OCI-LY3 (cell line): ENCODE data around the gene C12orf75.
A peak's percentile ranks its signal among the peaks of the same experiment; 100 is the strongest.

Experiments
- H2AFZ ChIP-seq: fragments of 200-600, 300-600 bp; shearing (Covaris generic); 2 replicates; pipeline ENCODE4 v1.6.0; 2014; ENCODE audit warnings: antibody characterized with exemption, low read depth, low read length
- H3K27ac ChIP-seq: fragments of 200-600, 300-600 bp; sonication (generic); 2 replicates; pipeline ENCODE4 v1.5.1; 2014; ENCODE audit warnings: mild to moderate bottlenecking, low read length, moderate library complexity, mixed read lengths
- H3K27me3 ChIP-seq: fragments of 200-600, 300-600 bp; sonication (generic); 2 replicates; pipeline ENCODE4 v1.6.1; 2014; ENCODE audit warnings: low read depth, low read length, mixed read lengths
- H3K36me3 ChIP-seq: fragments of 200-600, 300-600 bp; sonication (generic); replicated peaks from 2 replicates; pipeline ENCODE3; 2014; ENCODE audit warnings: low read depth, low read length, mixed read lengths
- H3K4me1 ChIP-seq: fragments of 300-600, 200-600 bp; sonication (generic); 2 replicates; pipeline ENCODE4 v1.6.1; 2014; ENCODE audit warnings: low read length, mixed read lengths
- H3K4me2 ChIP-seq: fragments of 200-600, 300-600 bp; sonication (generic); 2 replicates; pipeline ENCODE4 v1.6.1; 2014; ENCODE audit warnings: low read length, mixed read lengths
- H3K4me3 ChIP-seq: fragments of 300-600, 200-600 bp; sonication (generic); 2 replicates; pipeline ENCODE4 v1.5.1; 2014; ENCODE audit warnings: antibody characterized with exemption, mild to moderate bottlenecking, low read length, moderate library complexity
- H3K79me2 ChIP-seq: fragments of 300-600, 200-600 bp; shearing (Covaris generic); 2 replicates; pipeline ENCODE4 v1.6.1; 2014; ENCODE audit warnings: mild to moderate bottlenecking, low read length, mixed read lengths
- H3K9ac ChIP-seq: fragments of 300-600, 200-600 bp; shearing (Covaris generic); 2 replicates; pipeline ENCODE4 v1.6.0; 2014; ENCODE audit warnings: mild to moderate bottlenecking, low read length, moderate library complexity
- H3K9me3 ChIP-seq: fragments of 200-600, 300-600 bp; shearing (Covaris generic); 2 replicates; pipeline ENCODE4 v1.6.1; 2014; ENCODE audit warnings: low read length, mixed read lengths; ENCODE audit not compliant: insufficient read depth
- H4K20me1 ChIP-seq: fragments of 200-600, 300-600 bp; sonication (generic); 2 replicates; pipeline ENCODE4 v1.6.1; 2016; ENCODE audit warnings: low read length, mixed read lengths; ENCODE audit not compliant: insufficient read depth
- CTCF ChIP-seq: fragments of 200-600, 300-600 bp; sonication (generic); IDR thresholded peaks from 2 replicates; pipeline ENCODE4 v1.5.1; 2014; ENCODE audit warnings: antibody characterized with exemption, low read length, low read depth
- EZH2phosphoT487 ChIP-seq: fragments of 200-600 bp; shearing (Covaris generic); IDR thresholded peaks from 2 replicates; pipeline ENCODE4 v1.6.1; 2018; ENCODE audit warnings: antibody characterized with exemption, mixed run types, low read depth

Gene C12orf75

DNA sequence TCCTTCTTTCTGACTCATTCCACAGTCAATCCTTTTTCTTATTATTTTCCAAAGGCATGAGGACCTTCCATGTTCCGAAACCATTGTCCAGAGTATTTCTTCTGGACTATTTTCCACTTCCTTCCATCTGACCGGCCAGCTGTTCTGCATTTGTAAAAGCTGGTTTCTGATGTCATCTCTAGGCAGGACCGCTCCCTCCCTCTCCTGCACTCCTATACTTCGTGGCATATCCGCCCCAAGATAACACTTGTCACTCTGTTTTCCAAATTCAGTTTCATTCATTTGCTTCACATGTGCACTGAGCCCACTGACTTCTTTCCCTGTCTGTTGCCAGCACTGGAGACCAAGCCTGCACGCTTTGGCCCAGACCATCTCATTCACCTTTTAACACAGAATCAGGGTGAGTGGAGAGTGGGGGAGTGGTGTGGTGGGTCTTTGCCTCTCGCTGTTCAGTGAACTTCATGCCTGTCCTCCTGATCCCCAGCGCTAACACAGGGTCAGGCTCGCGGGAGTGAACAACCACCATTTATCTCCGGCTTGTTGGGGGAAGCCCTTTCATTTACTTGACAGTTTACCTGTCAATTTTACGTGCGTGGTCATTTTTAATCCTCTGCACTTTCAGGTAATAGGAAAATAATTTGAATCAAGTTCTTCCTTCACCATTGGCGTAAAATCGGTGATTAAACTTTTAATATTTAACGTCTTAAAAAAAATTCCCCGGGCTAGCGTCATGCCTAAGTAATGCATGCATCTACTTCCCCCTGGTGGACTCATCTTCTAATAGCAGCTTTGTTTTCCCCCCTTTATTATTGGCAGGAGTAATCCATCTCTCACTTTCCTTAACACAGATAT, 52.5 kb downstream of the C12orf75 start:
- H4K20me1 ChIP-seq = no peaks in the 10 kb centered on the region
- H3K9ac ChIP-seq = peak overlapping the region; percentile 26
- no peaks in the 10 kb centered on the region for H3K36me3 ChIP-seq
- H2AFZ ChIP-seq = peak overlapping the region; percentile 63
- no peaks in the 10 kb centered on the region for H3K9me3 ChIP-seq
- peak overlapping the region; percentile 73 for H3K4me3 ChIP-seq
- no peak for TF ChIP-seq EZH2phosphoT487
- TF ChIP-seq CTCF = peak; percentile 88
- no peaks in the 10 kb centered on the region for H3K79me2 ChIP-seq
- H3K27ac ChIP-seq = no peak overlapping the region
- no peaks in the 10 kb centered on the region for H3K27me3 ChIP-seq
- H3K4me2 ChIP-seq = peak overlapping the region; percentile 80
- H3K4me1 ChIP-seq = peaks cover 4% of the 10 kb centered on the region; the same call in 1 of the 2 replicates

DNA sequence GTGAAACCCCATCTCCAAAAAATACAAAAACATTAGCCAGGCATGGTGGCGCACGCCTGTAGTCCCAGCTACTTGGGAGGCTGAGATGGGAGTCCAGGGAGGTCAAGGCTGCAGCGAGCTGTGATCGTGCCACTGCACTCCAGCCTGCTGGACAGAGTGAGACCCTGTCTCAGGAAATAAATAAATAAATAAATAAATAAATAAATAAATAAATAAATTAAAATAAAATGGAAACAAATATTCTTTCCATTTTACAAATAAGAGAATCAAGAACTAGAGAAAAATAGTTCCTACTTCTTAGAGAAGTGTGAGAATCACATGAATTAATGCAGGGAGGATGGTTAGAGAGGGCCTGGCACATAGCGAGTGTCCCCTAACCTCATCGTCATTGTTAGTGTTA, 53.7 kb downstream of the C12orf75 start:
- H3K27ac ChIP-seq = no peak overlapping the region
- no peaks in the 10 kb centered on the region for H3K79me2 ChIP-seq
- no peaks in the 10 kb centered on the region for H3K36me3 ChIP-seq
- no peak overlapping the region for H3K9ac ChIP-seq
- H3K4me2 ChIP-seq = no peak overlapping the region
- no peak overlapping the region for H3K4me3 ChIP-seq
- no peaks in the 10 kb centered on the region for H4K20me1 ChIP-seq
- TF ChIP-seq CTCF (no peak), EZH2phosphoT487 (no peak)
- H3K27me3 ChIP-seq = no peaks in the 10 kb centered on the region
- H2AFZ ChIP-seq = no peak overlapping the region
- peaks cover 4% of the 10 kb centered on the region; the same call in 1 of the 2 replicates for H3K4me1 ChIP-seq
- no peaks in the 10 kb centered on the region for H3K9me3 ChIP-seq

GRCh38 chr12:105384916-105385535, 54.5 kb downstream of the C12orf75 start:
- Histone ChIP-seq H2AFZ (no peak overlapping the region), H3K36me3 (no peaks in the 10 kb centered on the region), H3K9ac (no peak overlapping the region), H3K4me1 (peaks cover 4% of the 10 kb centered on the region; the same call in 1 of the 2 replicates), H3K79me2 (no peaks in the 10 kb centered on the region), H3K9me3 (no peaks in the 10 kb centered on the region), H3K27ac (no peak overlapping the region), H3K4me2 (no peak overlapping the region), H3K4me3 (no peak overlapping the region), H3K27me3 (no peaks in the 10 kb centered on the region), H4K20me1 (no peaks in the 10 kb centered on the region)
- TF ChIP-seq EZH2phosphoT487 (no peak), CTCF (no peak)

DNA sequence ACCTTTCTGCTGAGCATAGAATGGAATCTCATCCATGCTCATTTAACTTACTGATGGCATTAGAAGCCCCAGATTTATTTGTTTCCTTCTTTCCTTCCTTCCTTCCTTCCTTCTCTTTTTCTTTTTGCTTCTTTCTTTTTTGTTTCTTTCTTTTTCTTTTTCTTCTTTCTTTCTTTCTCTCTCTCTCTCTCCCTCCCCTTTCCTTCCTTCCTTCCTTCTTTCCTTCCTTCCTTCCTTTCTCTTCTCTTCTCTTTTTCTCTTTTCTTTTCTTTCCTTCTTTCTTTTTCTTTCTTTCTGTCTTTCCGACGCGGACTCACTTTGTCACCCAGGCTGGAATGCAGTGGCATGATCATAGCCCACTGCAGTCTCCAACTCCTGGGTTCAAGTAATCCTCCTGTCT, 55.9 kb downstream of the C12orf75 start:
- no peaks in the 10 kb centered on the region for H3K9me3 ChIP-seq
- H3K79me2 ChIP-seq = no peaks in the 10 kb centered on the region
- no peak overlapping the region for H3K4me3 ChIP-seq
- H4K20me1 ChIP-seq = no peaks in the 10 kb centered on the region
- no peak for TF ChIP-seq EZH2phosphoT487
- H2AFZ ChIP-seq = no peak overlapping the region
- no peaks in the 10 kb centered on the region for H3K27me3 ChIP-seq
- no peak overlapping the region for H3K9ac ChIP-seq
- H3K4me2 ChIP-seq = no peak overlapping the region
- H3K36me3 ChIP-seq = no peaks in the 10 kb centered on the region
- no peak overlapping the region for H3K27ac ChIP-seq
- H3K4me1 ChIP-seq = peaks cover 4% of the 10 kb centered on the region; the same call in 1 of the 2 replicates
